GM21515 (cell line): ENCODE measurements around the gene GJA1.
"Not testable (repeated sequence)": the region's sequence is repeated elsewhere in the genome, so short reads cannot be mapped to it uniquely, and the experiment has no call there.

ENCODE experiments used
- ATAC-seq: cut with Tn5 transposase; IDR thresholded peaks from one replicate; pipeline ENCODE4 v1.9.1; 2021; ENCODE audit not compliant: unreplicated experiment

The GJA1 gene

GRCh38 chr6:121436960-121437850 is 1.8 kb downstream of the GJA1 start:
- no peak for ATAC-seq

- no peak for ATAC-seq
These were observed 2.6 kb downstream of the GJA1 start for GRCh38 chr6:121437851-121438651.

- ATAC-seq: no peak
These were observed 3.4 kb downstream of the GJA1 start for GRCh38 chr6:121438869-121439268.

GRCh38 chr6:121439475-121439874 is 4.0 kb downstream of the GJA1 start:
- ATAC-seq: no peak

GRCh38 chr6:121439926-121440325 is 4.5 kb downstream of the GJA1 start:
- no peak for ATAC-seq

- ATAC-seq: no peak
These were observed 6.0 kb downstream of the GJA1 start for GRCh38 chr6:121441477-121441876.

GRCh38 chr6:121442576-121442975 is 7.1 kb downstream of the GJA1 start:
- no peak for ATAC-seq

- no peak for ATAC-seq
These were observed 8.6 kb downstream of the GJA1 start for GRCh38 chr6:121443971-121444541.

GRCh38 chr6:121446705-121447104 is 11.3 kb downstream of the GJA1 start:
- ATAC-seq: not testable (repeated sequence)

GRCh38 chr6:121447746-121448145 is 12.3 kb downstream of the GJA1 start:
- ATAC-seq: not testable (repeated sequence)

GRCh38 chr6:121448528-121448927 is 13.1 kb downstream of the GJA1 start:
- ATAC-seq: not testable (repeated sequence)

- ATAC-seq: no peak
These were observed 13.9 kb downstream of the GJA1 start for GRCh38 chr6:121449331-121449730.

GRCh38 chr6:121450242-121450641 is 14.8 kb downstream of the GJA1 start:
- ATAC-seq: no peak

- no peak for ATAC-seq
These were observed 15.8 kb downstream of the GJA1 start for GRCh38 chr6:121451250-121451649.

- no peak for ATAC-seq
These were observed 17.7 kb downstream of the GJA1 start for GRCh38 chr6:121453191-121453590.

GRCh38 chr6:121460170-121460569 is 24.7 kb downstream of the GJA1 start:
- peak; percentile 73 for ATAC-seq

GRCh38 chr6:121463087-121463486 is 27.6 kb downstream of the GJA1 start:
- ATAC-seq: no peak

- no peak for ATAC-seq
These were observed 29.7 kb downstream of the GJA1 start for GRCh38 chr6:121465101-121465500.

- no peak for ATAC-seq
These were observed 44.1 kb downstream of the GJA1 start for GRCh38 chr6:121479486-121480098.

- ATAC-seq: no peak
These were observed 44.8 kb downstream of the GJA1 start for GRCh38 chr6:121480099-121480713.
